ENCODE results near the gene NLRC3.

Gene NLRC3

GRCh38 chr16:3597676-3598075, 20.5 kb upstream of the NLRC3 start:
- no peak for DNase-seq

GRCh38 chr16:3597226-3597625, 20.0 kb upstream of the NLRC3 start:
- DNase-seq: no peak

- no peak for DNase-seq
These were observed 19.1 kb upstream of the NLRC3 start for GRCh38 chr16:3596101-3596861.

- DNase-seq: no peak
These were observed 18.4 kb upstream of the NLRC3 start for GRCh38 chr16:3595521-3596021.

- DNase-seq: no peak
These were observed 17.9 kb upstream of the NLRC3 start for GRCh38 chr16:3595110-3595486.

GRCh38 chr16:3594316-3595109, 17.3 kb upstream of the NLRC3 start:
- no peak for DNase-seq

- DNase-seq: no peak
These were observed 15.4 kb upstream of the NLRC3 start for GRCh38 chr16:3592559-3592958.

- DNase-seq: no peak
These were observed 14.8 kb upstream of the NLRC3 start for GRCh38 chr16:3591991-3592390.

GRCh38 chr16:3591436-3591803, 14.2 kb upstream of the NLRC3 start:
- no peak for DNase-seq

- no peak for DNase-seq
These were observed 13.7 kb upstream of the NLRC3 start for GRCh38 chr16:3590736-3591435.

GRCh38 chr16:3589991-3590701, 12.9 kb upstream of the NLRC3 start:
- no peak for DNase-seq

- no peak for DNase-seq
These were observed 12.3 kb upstream of the NLRC3 start for GRCh38 chr16:3589441-3589921.

GRCh38 chr16:3589001-3589400, 11.8 kb upstream of the NLRC3 start:
- no peak for DNase-seq

- no peak for DNase-seq
These were observed 10.4 kb upstream of the NLRC3 start for GRCh38 chr16:3587547-3588110.

- DNase-seq: no peak
These were observed 7.2 kb upstream of the NLRC3 start for GRCh38 chr16:3584412-3584811.

- DNase-seq: no peak
These were observed 6.3 kb upstream of the NLRC3 start for GRCh38 chr16:3583303-3584038.

GRCh38 chr16:3582276-3583165, 5.3 kb upstream of the NLRC3 start:
- no peak for DNase-seq

- no peak for DNase-seq
These were observed 4.2 kb upstream of the NLRC3 start for GRCh38 chr16:3581392-3581791.

- no peak for DNase-seq
These were observed 3.5 kb upstream of the NLRC3 start for GRCh38 chr16:3580686-3581085.

GRCh38 chr16:3580251-3580651, 3.0 kb upstream of the NLRC3 start:
- DNase-seq: no peak

GRCh38 chr16:3579776-3580175, 2.6 kb upstream of the NLRC3 start:
- no peak for DNase-seq

All from NCI-H146 (cell line).